ENCODE measurements around the gene PRAF2. TPM values are rescaled to one million over a fixed set of nuclear protein-coding genes. Genes with fewer than 3 reads are reported as not detected.

Gene PRAF2
- 10 to 100 TPM in 1 of 4 donors, 1 to 10 TPM in 3; 1.3 to 12.8 (median 5.6) TPM for polyA plus RNA-seq
- long read RNA-seq, donor 1, transcript PRAF2-202 (3 exons, 1,334 nt) = major isoform, 11 of 12 reads
- long read RNA-seq, donor 1, partial matches to known transcripts = 0 of 12 reads
- long read RNA-seq, donor 1, other reads (novel, unspliced or antisense) = 0 of 12 reads
- long read RNA-seq, donor 2, partial matches to known transcripts = 0 of 1 reads
- long read RNA-seq, donor 2, other reads (novel, unspliced or antisense) = 0 of 1 reads
- long read RNA-seq, donor 3, transcript PRAF2-202 (3 exons, 1,334 nt) = major isoform, 7 of 10 reads
- long read RNA-seq, donor 3, partial matches to known transcripts = 0 of 10 reads
- long read RNA-seq, donor 3, other reads (novel, unspliced or antisense) = 0 of 10 reads
- long read RNA-seq, donor 4 = 0 reads
- long read RNA-seq, donor 5, partial matches to known transcripts = 0 of 2 reads
- long read RNA-seq, donor 5, other reads (novel, unspliced or antisense) = 0 of 2 reads
- long read RNA-seq, donor 6, partial matches to known transcripts = 0 of 3 reads
- long read RNA-seq, donor 6, other reads (novel, unspliced or antisense) = 0 of 3 reads
- long read RNA-seq, donor 7, transcript PRAF2-202 (3 exons, 1,334 nt) = major isoform, 11 of 12 reads
- long read RNA-seq, donor 7, partial matches to known transcripts = 0 of 12 reads
- long read RNA-seq, donor 7, other reads (novel, unspliced or antisense) = 0 of 12 reads
- long read RNA-seq, donor 8, partial matches to known transcripts = 0 of 1 reads
- long read RNA-seq, donor 8, other reads (novel, unspliced or antisense) = 0 of 1 reads
- long read RNA-seq, donor 9, partial matches to known transcripts = 0 of 2 reads
- long read RNA-seq, donor 9, other reads (novel, unspliced or antisense) = 0 of 2 reads
- long read RNA-seq, donor 10, transcript PRAF2-202 (3 exons, 1,334 nt) = major isoform, 14 of 27 reads
- long read RNA-seq, donor 10, partial matches to known transcripts = 13 of 27 reads
- long read RNA-seq, donor 10, other reads (novel, unspliced or antisense) = 0 of 27 reads

GRCh38 chrX:49073601-49074575, at the start of gene PRAF2:
Gene PRAF2 (minus strand): TSS chrX:49074002. CDS start chrX:49073987, 15 bp downstream.
- Histone ChIP-seq H3K27ac (ENCODE audit: low read depth in 1 of 3, low read length in 2 of 3) (peak within 1 kb of the TSS in 2 of 3 donors; percentile 40 to 91), H3K4me1 (ENCODE audit: control insufficient read depth in 3 of 3, insufficient read depth in 2 of 3, low read depth in 1 of 3, low read length in 2 of 3) (peaks cover 0 to 4% (median 0%) of the 10 kb centered on the region in 3 donors), H3K9me3 (ENCODE audit: control insufficient read depth in 2 of 2, insufficient read depth in 1 of 2, low read depth in 1 of 2, low read length in 1 of 2) (no peaks in the 10 kb centered on the region), H3K36me3 (ENCODE audit: control insufficient read depth in 3 of 3, insufficient read depth in 2 of 3, low read depth in 1 of 3, low read length in 3 of 3) (peaks cover 0 to 37% (median 0%) of the 10 kb centered on the region in 3 donors), H3K27me3 (ENCODE audit: control insufficient read depth in 3 of 3, insufficient read depth in 3 of 3, low read length in 3 of 3) (no peaks in the 10 kb centered on the region), H3K4me3 (ENCODE audit: low read depth in 1 of 3, low read length in 3 of 3) (peak within 1 kb of the TSS; percentile 39 to 54 (median 40))
- DNase-seq = peak; percentile 91
- no peak for FAIRE-seq
- WGBS, 3 donors = 2 to 40% (median 14%) methylated on average over 44 to 61 of the region's 61 CpGs

- no peak for FAIRE-seq
- DNase-seq = no peak
- H3K9me3 ChIP-seq (ENCODE audit: control insufficient read depth in 2 of 2, insufficient read depth in 1 of 2, low read depth in 1 of 2, low read length in 1 of 2) = no peaks in the 10 kb centered on the region
- H3K27me3 ChIP-seq (ENCODE audit: control insufficient read depth in 3 of 3, insufficient read depth in 3 of 3, low read length in 3 of 3) = no peaks in the 10 kb centered on the region
- 60 to 77% (median 77%) methylated on average over 2 to 5 of the region's 5 CpGs for WGBS, 3 donors
- peaks cover 0 to 4% (median 0%) of the 10 kb centered on the region in 3 donors for H3K4me1 ChIP-seq (ENCODE audit: control insufficient read depth in 3 of 3, insufficient read depth in 2 of 3, low read depth in 1 of 3, low read length in 2 of 3)
- peaks cover 0 to 24% (median 0%) of the 10 kb centered on the region in 3 donors for H3K36me3 ChIP-seq (ENCODE audit: control insufficient read depth in 3 of 3, insufficient read depth in 2 of 3, low read depth in 1 of 3, low read length in 3 of 3)
- peak overlapping the region in 2 of 3 donors; percentile 70 to 93 for H3K4me3 ChIP-seq (ENCODE audit: low read depth in 1 of 3, low read length in 3 of 3)
- no peak overlapping the region for H3K27ac ChIP-seq (ENCODE audit: low read depth in 1 of 3, low read length in 2 of 3)
These were observed 48.7 kb upstream of the PRAF2 start for GRCh38 chrX:49122499-49122898.

GRCh38 chrX:49120091-49120490, 46.3 kb upstream of the PRAF2 start:
- Histone ChIP-seq H3K27me3 (ENCODE audit: control insufficient read depth in 3 of 3, insufficient read depth in 3 of 3, low read length in 3 of 3) (no peaks in the 10 kb centered on the region), H3K4me3 (ENCODE audit: low read depth in 1 of 3, low read length in 3 of 3) (no peak overlapping the region), H3K9me3 (ENCODE audit: control insufficient read depth in 2 of 2, insufficient read depth in 1 of 2, low read depth in 1 of 2, low read length in 1 of 2) (no peaks in the 10 kb centered on the region), H3K36me3 (ENCODE audit: control insufficient read depth in 3 of 3, insufficient read depth in 2 of 3, low read depth in 1 of 3, low read length in 3 of 3) (peaks cover 0 to 45% (median 4%) of the 10 kb centered on the region in 3 donors), H3K27ac (ENCODE audit: low read depth in 1 of 3, low read length in 2 of 3) (no peak overlapping the region), H3K4me1 (ENCODE audit: control insufficient read depth in 3 of 3, insufficient read depth in 2 of 3, low read depth in 1 of 3, low read length in 2 of 3) (peaks cover 0 to 4% (median 0%) of the 10 kb centered on the region in 3 donors)
- FAIRE-seq = no peak
- 58 to 68% (median 60%) methylated on average over 1 of the region's 1 CpG for WGBS, 3 donors
- peak in 1 of 2 donors; percentile 15 for DNase-seq

GRCh38 chrX:49117581-49117980, 43.8 kb upstream of the PRAF2 start:
- DNase-seq = no peak
- no peaks in the 10 kb centered on the region for H3K27me3 ChIP-seq (ENCODE audit: control insufficient read depth in 3 of 3, insufficient read depth in 3 of 3, low read length in 3 of 3)
- WGBS, 3 donors = 60 to 79% (median 64%) methylated on average over 4 to 6 of the region's 6 CpGs
- FAIRE-seq = no peak
- no peak overlapping the region for H3K4me3 ChIP-seq (ENCODE audit: low read depth in 1 of 3, low read length in 3 of 3)
- peaks cover 0 to 57% (median 6%) of the 10 kb centered on the region in 3 donors for H3K36me3 ChIP-seq (ENCODE audit: control insufficient read depth in 3 of 3, insufficient read depth in 2 of 3, low read depth in 1 of 3, low read length in 3 of 3)
- no peaks in the 10 kb centered on the region for H3K9me3 ChIP-seq (ENCODE audit: control insufficient read depth in 2 of 2, insufficient read depth in 1 of 2, low read depth in 1 of 2, low read length in 1 of 2)
- H3K27ac ChIP-seq (ENCODE audit: low read depth in 1 of 3, low read length in 2 of 3) = no peak overlapping the region
- H3K4me1 ChIP-seq (ENCODE audit: control insufficient read depth in 3 of 3, insufficient read depth in 2 of 3, low read depth in 1 of 3, low read length in 2 of 3) = peaks cover 0 to 3% (median 0%) of the 10 kb centered on the region in 3 donors

GRCh38 chrX:49116716-49117115, 42.9 kb upstream of the PRAF2 start:
- WGBS, 3 donors = 80 to 93% (median 89%) methylated on average over 5 of the region's 5 CpGs
- Histone ChIP-seq H3K36me3 (ENCODE audit: control insufficient read depth in 3 of 3, insufficient read depth in 2 of 3, low read depth in 1 of 3, low read length in 3 of 3) (peaks cover 0 to 59% (median 6%) of the 10 kb centered on the region in 3 donors), H3K27ac (ENCODE audit: low read depth in 1 of 3, low read length in 2 of 3) (no peak overlapping the region), H3K4me1 (ENCODE audit: control insufficient read depth in 3 of 3, insufficient read depth in 2 of 3, low read depth in 1 of 3, low read length in 2 of 3) (no peaks in the 10 kb centered on the region), H3K9me3 (ENCODE audit: control insufficient read depth in 2 of 2, insufficient read depth in 1 of 2, low read depth in 1 of 2, low read length in 1 of 2) (no peaks in the 10 kb centered on the region), H3K27me3 (ENCODE audit: control insufficient read depth in 3 of 3, insufficient read depth in 3 of 3, low read length in 3 of 3) (no peaks in the 10 kb centered on the region), H3K4me3 (ENCODE audit: low read depth in 1 of 3, low read length in 3 of 3) (no peak overlapping the region)
- DNase-seq = no peak
- no peak for FAIRE-seq

- H3K36me3 ChIP-seq (ENCODE audit: control insufficient read depth in 3 of 3, insufficient read depth in 2 of 3, low read depth in 1 of 3, low read length in 3 of 3) = peaks cover 0 to 58% (median 6%) of the 10 kb centered on the region in 3 donors
- FAIRE-seq = no peak
- WGBS, 3 donors = 89 to 91% (median 89%) methylated on average over 8 of the region's 8 CpGs
These were observed 42.3 kb upstream of the PRAF2 start for GRCh38 chrX:49116076-49116475.

GRCh38 chrX:49111791-49112190, 38.0 kb upstream of the PRAF2 start:
- peaks cover 0 to 41% (median 12%) of the 10 kb centered on the region in 3 donors for H3K36me3 ChIP-seq (ENCODE audit: control insufficient read depth in 3 of 3, insufficient read depth in 2 of 3, low read depth in 1 of 3, low read length in 3 of 3)
- no peaks in the 10 kb centered on the region for H3K9me3 ChIP-seq (ENCODE audit: control insufficient read depth in 2 of 2, insufficient read depth in 1 of 2, low read depth in 1 of 2, low read length in 1 of 2)
- FAIRE-seq (no peak), DNase-seq (no peak)
- H3K4me1 ChIP-seq (ENCODE audit: control insufficient read depth in 3 of 3, insufficient read depth in 2 of 3, low read depth in 1 of 3, low read length in 2 of 3) = no peaks in the 10 kb centered on the region
- no peaks in the 10 kb centered on the region for H3K27me3 ChIP-seq (ENCODE audit: control insufficient read depth in 3 of 3, insufficient read depth in 3 of 3, low read length in 3 of 3)
- WGBS, 3 donors = 24 to 74% (median 57%) methylated on average over 3 of the region's 3 CpGs
- H3K27ac ChIP-seq (ENCODE audit: low read depth in 1 of 3, low read length in 2 of 3) = no peak overlapping the region
- H3K4me3 ChIP-seq (ENCODE audit: low read depth in 1 of 3, low read length in 3 of 3) = no peak overlapping the region

More at GRCh38 chrX:49116076-49116475, 42.3 kb upstream of the PRAF2 start:
- DNase-seq = no peak
- Histone ChIP-seq H3K9me3 (ENCODE audit: control insufficient read depth in 2 of 2, insufficient read depth in 1 of 2, low read depth in 1 of 2, low read length in 1 of 2) (no peaks in the 10 kb centered on the region), H3K27ac (ENCODE audit: low read depth in 1 of 3, low read length in 2 of 3) (no peak overlapping the region), H3K4me3 (ENCODE audit: low read depth in 1 of 3, low read length in 3 of 3) (no peak overlapping the region), H3K4me1 (ENCODE audit: control insufficient read depth in 3 of 3, insufficient read depth in 2 of 3, low read depth in 1 of 3, low read length in 2 of 3) (no peaks in the 10 kb centered on the region), H3K27me3 (ENCODE audit: control insufficient read depth in 3 of 3, insufficient read depth in 3 of 3, low read length in 3 of 3) (no peaks in the 10 kb centered on the region)
